DLD1 (cell line): Measurements from ENCODE around the gene IL22RA2.
"Not testable (repeated sequence)": the region's sequence is repeated elsewhere in the genome, so short reads cannot be mapped to it uniquely, and the experiment has no call there.

Experiments
- in situ Hi-C: cut with HindIII; loops from 2 replicates; pipeline ENCODE4 v1.10.0; 2017; ENCODE audit warnings: low sequenced_read_pairs

The IL22RA2 gene

GRCh38 chr6:137126875-137127485 is 46.5 kb downstream of the IL22RA2 start:
- in situ Hi-C loops, result no loop called here

GRCh38 chr6:137123078-137123477 is 50.4 kb downstream of the IL22RA2 start:
- in situ Hi-C loops, result no loop called here

GRCh38 chr6:137122612-137123011 is 50.8 kb downstream of the IL22RA2 start:
- in situ Hi-C loops, result no loop called here

DNA sequence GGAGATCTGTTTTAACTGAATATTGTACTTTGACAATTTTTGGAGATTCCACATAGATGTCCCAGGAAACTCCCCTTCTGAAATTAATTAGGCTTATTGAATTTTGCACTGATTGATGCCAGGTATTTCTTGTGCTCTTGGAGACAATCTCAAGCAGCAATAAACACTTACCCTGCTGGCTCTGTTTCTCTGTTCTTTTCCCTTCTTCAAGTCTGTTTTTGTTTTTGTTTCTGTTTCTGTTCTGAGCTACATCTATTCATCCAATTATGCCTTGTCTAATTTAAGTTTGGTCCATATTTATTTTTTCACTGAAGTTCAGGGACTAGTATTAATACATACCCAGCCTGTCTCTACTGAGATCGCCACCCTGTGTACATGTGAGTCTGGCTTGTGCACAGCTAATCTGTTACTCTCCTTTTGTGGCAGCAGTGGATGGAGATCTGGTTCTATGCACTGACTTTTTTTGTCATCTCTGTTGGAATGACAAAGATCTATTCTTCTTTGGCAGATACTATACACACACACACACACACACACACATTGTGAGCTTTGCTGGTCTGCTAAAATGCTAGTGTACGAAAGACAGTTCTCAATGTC is 51.9 kb downstream of the IL22RA2 start:
- in situ Hi-C loops, result no loop called here

- in situ Hi-C loops, result no loop called here
Measured at GRCh38 chr6:137120748-137121147, 52.7 kb downstream of the IL22RA2 start.

- in situ Hi-C loops, result no loop called here
Measured at GRCh38 chr6:137119196-137120104, 54.0 kb downstream of the IL22RA2 start.

DNA sequence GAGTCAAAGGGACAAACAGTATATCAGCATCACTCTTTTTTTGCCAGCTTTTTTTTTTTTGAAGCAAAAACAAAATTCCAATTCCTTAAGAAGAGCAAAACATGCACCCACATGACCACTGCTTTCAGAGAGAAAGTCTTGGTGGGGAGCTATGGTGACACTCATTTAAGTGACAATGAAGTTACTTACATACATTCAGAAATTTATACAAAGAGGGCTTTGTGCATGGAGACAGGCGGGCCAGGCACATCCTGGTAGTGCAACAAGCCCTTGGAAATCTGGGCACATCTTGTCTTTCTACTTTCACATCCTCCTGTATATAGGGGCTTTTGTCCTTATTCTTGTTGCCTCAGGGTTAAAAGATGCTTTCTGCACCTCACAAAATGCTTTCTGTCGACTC is 55.9 kb downstream of the IL22RA2 start:
- in situ Hi-C loops, result no loop called here

DNA sequence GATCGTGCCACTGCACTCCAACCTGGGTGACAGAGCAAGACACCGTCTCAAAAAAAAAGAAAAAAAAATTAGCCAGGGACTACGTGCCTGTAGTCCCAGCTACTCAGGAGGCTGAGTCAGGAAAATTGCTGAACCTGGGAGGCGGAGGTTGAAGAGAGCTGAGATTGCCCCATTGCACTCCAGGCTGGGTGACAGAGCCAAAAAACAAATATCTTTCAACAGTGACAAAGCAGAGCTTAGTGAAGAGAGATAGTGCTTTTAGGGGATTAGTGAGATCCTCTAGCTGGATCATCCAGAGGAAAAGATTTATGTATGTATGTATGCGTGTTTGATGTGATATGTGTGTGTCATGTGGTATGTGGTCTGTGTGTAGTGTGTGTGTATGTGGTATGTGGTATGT is 56.6 kb downstream of the IL22RA2 start:
- in situ Hi-C loops, result no loop called here

DNA sequence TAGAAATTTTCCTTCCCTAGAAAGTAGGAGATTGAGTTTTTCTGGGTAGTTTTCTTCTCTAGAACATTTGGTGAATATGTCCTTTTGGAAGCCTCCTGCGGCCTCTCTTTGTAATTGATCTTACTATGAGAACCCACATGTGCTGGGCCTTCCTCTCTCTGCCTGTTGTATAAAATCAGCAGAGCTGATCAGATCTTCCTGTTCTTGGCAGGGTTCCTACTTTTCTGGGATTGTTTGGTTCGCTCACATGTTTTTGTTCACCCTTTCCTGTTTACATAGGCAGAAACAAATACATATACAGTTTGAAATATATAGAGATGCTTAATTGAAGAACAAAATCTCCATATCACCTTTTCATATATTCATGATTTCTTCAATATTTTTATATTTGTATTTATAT is 57.8 kb downstream of the IL22RA2 start:
- in situ Hi-C loops, result no loop called here

DNA sequence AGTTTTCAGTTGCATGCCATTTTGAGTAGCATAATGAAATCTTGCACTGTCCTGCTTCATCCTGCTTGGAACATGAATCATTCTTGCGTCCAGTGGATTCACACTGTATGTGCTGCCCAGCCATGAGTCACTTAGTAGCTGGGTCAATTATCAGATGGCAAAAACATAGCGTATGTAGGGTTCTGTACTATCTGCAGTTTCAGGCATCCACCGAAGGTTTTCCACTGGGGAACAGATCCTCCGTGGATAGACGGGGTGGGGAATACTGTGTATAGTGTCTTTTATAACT is 61.4 kb downstream of the IL22RA2 start:
- in situ Hi-C loops, result no loop called here

- in situ Hi-C loops, result no loop called here
Measured at GRCh38 chr6:137111296-137112066, 62.0 kb downstream of the IL22RA2 start.

DNA sequence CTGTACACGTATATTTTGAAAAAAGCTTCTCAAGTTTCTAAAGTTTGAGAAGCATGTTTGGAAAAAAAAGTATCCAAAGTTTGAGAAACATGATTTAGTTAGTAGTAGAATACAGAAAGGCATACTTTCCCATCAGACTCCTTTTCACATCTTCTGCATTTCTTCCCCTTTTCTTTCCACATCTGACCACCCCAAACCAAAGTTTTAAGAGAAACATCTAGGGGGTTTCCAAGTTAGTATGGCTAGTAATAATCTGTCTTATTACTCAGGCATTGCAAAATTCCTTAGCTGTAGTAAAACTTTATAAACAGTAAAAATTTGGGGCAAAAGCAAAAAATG is 65.7 kb downstream of the IL22RA2 start:
- in situ Hi-C loops, result no loop called here

DNA sequence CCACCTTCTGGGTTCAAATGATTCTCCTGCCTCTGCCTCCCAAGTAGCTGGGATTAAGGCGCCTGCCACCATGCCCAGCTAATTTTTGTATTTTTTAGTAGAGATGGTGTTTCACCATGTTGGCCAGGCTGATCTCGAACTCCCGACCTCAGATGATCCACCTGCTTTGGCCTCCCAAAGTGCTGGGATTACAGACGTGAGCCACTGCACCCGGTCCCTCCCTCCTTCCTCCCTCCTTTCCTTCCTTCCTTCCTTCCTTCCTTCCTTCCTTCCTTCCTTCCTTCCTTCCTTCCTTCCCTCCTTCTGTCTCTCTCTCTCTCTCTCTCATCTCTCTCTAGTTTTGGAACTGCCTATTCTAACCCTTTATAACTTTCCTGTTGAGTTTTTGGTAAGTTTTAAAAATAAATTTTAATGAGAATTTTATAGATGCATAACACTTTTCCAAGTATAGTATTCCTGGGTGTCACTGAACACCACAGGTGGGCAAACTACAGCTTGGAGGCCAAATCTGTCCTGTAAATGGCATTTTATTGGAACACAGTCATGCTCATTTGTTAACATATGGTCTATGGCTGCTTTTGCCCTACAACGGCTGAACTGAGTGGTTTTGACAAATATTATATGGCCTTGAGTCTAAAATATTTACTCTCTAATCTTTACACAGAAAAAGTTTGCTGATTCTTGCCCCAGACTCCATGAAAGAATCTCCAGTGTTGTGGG is 66.2 kb downstream of the IL22RA2 start:
- in situ Hi-C loops, result not testable (repeated sequence)

GRCh38 chr6:137106183-137106582 is 67.3 kb downstream of the IL22RA2 start:
- in situ Hi-C loops, result no loop called here

GRCh38 chr6:137105375-137105774 is 68.1 kb downstream of the IL22RA2 start:
- in situ Hi-C loops, result no loop called here

DNA sequence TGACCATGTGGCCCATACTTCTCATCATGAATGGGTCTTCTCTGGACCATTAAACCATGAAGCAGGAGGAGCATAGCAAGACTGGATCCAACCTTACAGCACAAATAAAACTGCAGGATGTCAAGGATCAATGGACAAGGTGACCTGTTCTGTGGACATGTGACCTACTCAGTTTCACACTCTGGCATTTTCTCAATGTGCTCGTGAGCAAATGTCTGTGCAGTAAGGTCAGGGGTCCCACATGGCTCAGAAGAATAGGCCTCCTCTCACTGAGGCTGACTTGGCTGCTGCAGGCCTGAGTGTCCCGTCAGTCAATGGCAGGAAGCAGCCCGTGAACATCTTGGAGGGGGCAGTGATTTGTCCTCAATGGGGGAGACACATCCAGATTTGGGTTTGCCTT is 68.5 kb downstream of the IL22RA2 start:
- in situ Hi-C loops, result no loop called here

GRCh38 chr6:137102851-137103492 is 70.5 kb downstream of the IL22RA2 start:
- in situ Hi-C loops, result no loop called here

DNA sequence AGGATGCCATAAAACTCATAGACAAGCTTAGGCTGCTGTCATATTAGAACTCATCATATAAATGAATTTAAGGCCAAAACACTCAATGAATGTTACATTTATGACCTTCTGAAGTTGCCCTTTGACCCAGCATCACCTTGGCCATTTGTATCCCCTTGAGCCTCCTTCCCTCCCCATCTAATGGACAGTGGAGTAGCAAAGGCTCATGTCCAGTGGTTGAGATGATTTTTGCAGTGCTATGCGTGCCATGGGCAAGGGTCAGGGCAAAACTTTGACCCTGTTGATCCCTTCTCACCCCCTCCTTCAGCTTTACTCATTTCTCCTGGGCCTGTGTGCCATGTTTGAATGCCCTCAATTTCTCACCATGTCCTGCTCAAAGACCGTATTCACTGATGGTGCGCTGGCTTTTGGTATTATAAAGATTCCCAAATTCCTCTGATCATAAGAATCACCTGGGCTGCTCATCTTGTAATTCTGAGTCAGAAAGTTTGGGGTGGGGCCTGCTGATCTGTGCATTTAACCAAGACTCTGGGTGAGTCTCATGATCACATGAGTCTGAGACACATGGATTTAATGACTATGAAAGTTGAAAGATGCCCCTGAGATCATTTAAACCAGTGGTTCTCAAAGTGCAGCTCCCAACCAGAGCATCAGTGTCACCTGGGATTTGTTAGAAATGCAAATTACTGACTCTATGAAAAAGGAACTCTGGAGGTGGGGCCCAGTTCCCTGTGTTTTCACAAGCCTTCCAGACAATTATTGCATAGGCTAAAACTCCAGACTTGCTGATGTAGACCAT is 71.2 kb downstream of the IL22RA2 start:
- in situ Hi-C loops, result no loop called here

GRCh38 chr6:137099689-137100403 is 73.6 kb downstream of the IL22RA2 start:
- in situ Hi-C loops, result no loop called here
